Fibroblast of villous mesenchyme (primary cell): ENCODE measurements around the gene LUC7L3. TPM values are rescaled to one million over a fixed set of nuclear protein-coding genes. Genes with fewer than 3 reads are reported as not detected.

Experiments
- DNase-seq: peaks from one replicate; pipeline ENCODE4 v3.0.0-alpha.2; 2010; ENCODE audit warnings: low read depth
- H3K4me3 ChIP-seq: 2 replicates; pipeline ENCODE4 v1.5.1; 2011; ENCODE audit warnings: low read depth, mild to moderate bottlenecking, low read length
- total RNA-seq: library from RNA; depleted of rRNA; stranded (reverse); fragments of >200 nt; gene quantifications from 2 replicates; pipeline ENCODE4 v1.2.3, GENCODE V29; 2012
- TF ChIP-seq, protein P1 (sequence below): IDR thresholded peaks from 2 replicates; pipeline ENCODE4 v1.5.1; 2012; ENCODE audit warnings: low read depth, mild to moderate bottlenecking, low read length; ENCODE audit not compliant: insufficient read depth

Gene LUC7L3
- total RNA-seq, 1 donor, result 31.5 TPM

DNA sequence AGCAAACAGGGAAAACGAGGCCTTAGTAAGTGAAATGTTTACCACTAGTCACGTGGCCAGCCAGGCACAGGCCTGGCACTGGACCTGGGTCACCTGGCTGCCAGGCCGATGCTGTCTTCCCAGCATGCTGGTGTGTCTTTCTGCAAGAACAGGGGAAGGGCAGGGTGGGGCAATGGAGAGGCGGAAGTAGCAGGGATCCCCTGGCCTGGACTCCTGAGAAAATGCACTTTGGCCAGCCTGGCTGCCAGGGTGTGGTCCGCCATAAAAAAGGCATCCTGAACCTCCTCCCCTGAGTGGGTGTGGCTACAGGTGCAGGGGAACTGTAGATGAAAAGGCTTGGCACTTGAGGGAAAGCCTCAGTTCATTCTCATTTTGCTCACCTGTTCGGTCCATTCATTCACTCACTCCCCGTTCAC lies 49.0 kb downstream of the LUC7L3 start:
- TF ChIP-seq, protein P1, sequence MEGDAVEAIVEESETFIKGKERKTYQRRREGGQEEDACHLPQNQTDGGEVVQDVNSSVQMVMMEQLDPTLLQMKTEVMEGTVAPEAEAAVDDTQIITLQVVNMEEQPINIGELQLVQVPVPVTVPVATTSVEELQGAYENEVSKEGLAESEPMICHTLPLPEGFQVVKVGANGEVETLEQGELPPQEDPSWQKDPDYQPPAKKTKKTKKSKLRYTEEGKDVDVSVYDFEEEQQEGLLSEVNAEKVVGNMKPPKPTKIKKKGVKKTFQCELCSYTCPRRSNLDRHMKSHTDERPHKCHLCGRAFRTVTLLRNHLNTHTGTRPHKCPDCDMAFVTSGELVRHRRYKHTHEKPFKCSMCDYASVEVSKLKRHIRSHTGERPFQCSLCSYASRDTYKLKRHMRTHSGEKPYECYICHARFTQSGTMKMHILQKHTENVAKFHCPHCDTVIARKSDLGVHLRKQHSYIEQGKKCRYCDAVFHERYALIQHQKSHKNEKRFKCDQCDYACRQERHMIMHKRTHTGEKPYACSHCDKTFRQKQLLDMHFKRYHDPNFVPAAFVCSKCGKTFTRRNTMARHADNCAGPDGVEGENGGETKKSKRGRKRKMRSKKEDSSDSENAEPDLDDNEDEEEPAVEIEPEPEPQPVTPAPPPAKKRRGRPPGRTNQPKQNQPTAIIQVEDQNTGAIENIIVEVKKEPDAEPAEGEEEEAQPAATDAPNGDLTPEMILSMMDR, result no peak
- no peak overlapping the region for H3K4me3 ChIP-seq
- DNase-seq, result no peak

DNA sequence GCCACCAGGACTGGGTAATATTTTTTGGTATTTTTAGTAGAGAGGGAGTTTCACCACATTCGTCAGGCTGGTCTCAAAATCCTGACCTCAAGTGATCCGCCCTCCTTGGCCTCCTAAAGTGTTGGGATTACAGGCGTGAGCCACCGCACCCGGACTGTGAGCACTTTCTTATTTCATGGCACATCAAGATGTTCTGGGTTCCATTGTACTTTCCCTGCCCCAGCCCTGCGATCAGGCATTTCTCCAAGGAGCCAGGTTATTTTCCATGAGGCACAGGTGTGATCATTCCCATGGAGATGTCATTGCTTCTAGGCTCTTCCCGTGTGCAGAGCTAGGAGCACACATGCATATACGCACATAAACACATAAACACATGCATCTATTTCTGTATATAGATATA lies 50.5 kb downstream of the LUC7L3 start:
- no peak for DNase-seq

DNA sequence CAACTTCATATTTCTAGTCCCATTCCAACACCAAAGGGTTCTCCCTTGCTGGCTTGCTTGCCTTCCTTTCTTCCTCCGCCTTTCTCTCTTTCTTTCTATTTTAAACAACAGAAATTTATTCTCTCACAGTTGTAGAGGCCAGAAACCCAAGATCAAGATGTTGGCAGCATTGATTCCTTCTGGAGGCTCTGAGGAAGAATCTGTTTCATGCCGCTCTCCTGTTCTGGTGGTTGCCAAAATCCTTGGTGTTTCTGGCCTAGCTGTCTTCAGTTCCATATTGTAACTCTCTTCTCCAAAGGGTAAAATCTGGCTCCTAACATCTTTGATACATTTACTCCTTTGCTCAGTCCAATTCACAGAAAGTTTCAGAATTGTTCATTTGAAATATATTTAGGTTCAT lies 50.9 kb downstream of the LUC7L3 start:
- no peak overlapping the region for H3K4me3 ChIP-seq
- DNase-seq, result no peak
- TF ChIP-seq, protein P1, result no peak

More for the DNA sequence above, 50.5 kb downstream of the LUC7L3 start:
- TF ChIP-seq, protein P1, result no peak
- no peak overlapping the region for H3K4me3 ChIP-seq

DNA sequence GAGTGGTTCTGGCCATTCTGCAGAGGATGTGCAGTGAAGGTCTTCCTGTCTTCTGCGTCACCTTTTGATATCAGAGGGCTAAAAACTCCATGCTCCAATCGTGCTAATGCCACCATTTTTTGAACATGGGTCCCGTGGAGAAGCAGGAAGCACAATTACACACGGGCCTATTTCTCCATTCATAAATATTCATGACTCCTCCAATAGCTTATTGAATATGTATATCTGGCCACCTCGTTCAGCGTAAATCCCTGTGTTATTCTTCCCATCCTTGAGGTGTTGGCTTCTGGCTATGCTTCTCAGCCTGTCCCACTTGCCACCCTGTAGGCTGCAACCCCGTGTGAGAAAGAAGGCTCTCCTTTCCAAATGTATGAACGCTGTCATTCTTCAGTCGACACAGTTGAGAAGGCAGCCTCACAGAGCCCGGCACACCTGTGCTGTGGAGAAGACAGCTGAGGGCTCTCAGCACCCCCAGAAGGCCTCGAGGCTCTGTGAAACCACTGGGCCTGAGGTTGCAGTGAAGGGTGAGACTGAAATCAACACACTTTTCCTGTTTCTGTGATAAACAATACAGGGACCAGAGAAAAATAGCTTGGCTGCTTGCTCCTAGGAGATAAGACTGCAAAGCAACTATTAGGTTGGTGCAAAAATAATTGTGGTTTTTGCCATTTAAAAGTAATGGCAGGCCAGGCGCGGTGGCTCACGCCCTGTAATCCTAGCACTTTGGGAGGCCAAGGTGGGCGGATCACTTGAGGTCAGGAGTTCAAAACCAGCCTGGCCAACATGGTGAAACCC lies 52.8 kb downstream of the LUC7L3 start:
- TF ChIP-seq, protein P1, result no peak
- DNase-seq, result no peak

DNA sequence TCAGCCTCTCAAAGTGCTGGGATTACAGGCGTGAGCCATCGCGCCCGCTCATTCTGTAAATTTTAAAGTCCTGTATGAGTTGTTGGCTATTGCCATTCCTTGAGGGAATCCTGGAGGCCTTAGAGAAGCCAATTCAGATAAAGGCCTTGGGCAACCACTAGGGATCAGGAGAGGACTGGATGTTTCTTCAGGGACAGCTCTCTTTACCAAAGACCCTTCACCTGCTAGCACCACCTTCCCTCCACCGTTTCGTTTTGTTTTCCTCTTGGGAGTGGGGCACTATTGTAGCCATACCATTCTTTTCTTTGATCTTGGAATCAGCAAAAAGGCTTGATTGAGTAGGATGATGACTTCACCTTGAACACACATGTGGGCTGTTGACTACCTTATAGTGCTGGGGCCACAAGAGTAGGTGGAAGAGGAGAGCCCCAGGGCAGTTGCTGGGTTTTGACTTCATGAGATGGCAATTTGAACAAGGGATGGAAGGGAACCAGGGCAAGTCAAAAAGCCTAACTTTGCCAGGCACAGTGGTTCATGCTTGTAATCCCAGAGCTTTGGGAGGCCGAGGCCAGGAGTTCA lies 54.9 kb downstream of the LUC7L3 start:
- no peak for DNase-seq
- TF ChIP-seq, protein P1, result no peak
- no peak overlapping the region for H3K4me3 ChIP-seq

More for the DNA sequence above, 52.8 kb downstream of the LUC7L3 start:
- H3K4me3 ChIP-seq, result no peak overlapping the region

DNA sequence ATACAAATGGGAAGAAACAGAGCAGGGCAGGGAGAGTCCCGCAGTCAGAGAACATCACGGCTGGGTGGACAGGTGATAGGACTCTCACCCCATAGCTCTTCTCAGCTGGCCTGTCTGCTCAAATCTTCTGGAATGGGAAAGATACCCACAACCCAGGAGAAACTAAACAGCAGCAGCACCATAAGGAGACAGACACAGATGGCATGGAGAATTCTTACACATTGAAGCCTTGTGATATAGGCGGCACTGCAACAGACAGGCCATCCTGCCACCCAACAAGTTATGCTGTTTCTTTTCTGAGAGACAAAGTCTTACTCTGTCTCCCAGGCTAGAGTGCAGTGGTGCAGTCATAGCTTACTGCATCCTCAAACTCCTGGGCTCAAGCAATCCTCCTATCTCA lies 56.5 kb downstream of the LUC7L3 start:
- no peak overlapping the region for H3K4me3 ChIP-seq
- DNase-seq, result no peak
- TF ChIP-seq, protein P1, result no peak
